NCI-H446 (cell line): ENCODE results near the gene ZC3H12A.

Experiments used
- DNase-seq, 2 experiments: peaks; one replicate each; lab custom pipeline; 2025; lab: John Stamatoyannopoulos, UW

ZC3H12A gene

DNA sequence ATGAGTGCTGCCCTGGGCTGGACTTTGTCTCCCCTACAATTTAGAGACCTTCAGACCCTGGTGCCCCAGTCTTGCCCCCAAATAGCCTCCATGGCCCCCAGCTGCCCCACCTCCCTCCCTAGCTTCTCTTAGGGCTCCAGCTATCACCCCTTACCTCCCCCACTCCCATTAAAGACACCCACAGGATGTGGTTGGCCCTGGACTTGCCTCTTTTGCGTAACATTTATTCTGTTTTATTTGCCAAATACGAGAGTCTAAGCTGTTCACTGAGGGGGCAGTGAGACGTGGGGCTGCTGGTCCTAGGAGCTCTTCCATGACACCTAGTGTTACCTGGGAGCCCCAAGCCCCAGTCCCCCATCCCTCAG lies 4.5 kb downstream of the ZC3H12A start:
- no peak for DNase-seq

DNA sequence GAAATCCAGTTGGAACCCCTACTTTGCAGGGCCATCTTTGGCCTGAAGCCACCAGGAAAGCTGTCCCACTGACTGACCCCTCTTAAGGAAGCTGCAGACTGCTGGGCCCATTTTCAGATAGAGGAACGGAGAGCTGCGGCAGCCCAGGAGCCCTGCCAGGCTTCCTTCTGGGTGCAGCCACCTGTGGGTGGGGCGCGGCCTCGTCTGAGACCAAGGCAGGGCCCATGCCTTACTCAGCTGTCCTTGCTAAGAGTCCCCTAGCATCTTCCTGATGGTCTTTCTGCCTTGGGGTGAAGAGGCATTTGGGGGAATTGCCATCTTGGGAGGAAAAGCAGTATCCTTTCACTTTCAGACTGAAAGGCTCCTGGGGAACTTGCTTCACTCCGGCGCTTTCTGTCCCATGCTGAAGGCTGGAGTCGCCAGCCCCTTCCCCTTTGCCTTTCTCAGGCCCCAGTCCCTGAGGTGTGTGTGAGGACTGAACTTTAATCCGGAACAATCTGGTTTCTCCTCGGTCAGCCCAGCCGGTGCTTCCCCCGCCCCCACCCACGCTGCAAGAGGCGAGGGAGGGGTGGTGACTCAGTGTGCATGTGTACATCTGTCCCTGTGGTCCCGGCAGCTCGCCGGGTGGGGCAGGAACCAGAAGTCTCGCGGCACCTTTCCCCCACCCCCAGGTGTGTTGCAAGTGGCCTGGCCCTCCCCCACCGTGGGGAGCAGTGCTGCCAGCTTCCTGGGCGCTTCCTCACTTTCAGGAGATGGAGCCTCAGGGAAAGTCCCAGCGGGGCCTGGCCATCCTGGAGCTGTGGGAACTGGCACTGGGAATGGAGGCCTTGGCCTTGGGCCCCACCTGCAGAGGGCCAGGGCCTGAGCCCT lies 5.1 kb downstream of the ZC3H12A start:
- DNase-seq: no peak

DNA sequence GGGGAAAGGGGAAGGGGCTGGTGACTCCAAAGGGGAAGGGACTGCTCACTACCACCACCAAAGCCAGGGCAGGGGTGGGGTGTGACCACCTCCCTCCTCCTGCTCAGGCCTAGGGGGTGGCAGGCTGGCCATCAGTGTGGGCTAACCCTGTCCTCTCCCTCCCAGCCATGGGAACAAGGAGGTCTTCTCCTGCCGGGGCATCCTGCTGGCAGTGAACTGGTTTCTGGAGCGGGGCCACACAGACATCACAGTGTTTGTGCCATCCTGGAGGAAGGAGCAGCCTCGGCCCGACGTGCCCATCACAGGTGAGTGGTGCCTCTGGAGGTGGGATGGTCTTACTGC lies 5.7 kb downstream of the ZC3H12A start:
- no peak for DNase-seq

DNA sequence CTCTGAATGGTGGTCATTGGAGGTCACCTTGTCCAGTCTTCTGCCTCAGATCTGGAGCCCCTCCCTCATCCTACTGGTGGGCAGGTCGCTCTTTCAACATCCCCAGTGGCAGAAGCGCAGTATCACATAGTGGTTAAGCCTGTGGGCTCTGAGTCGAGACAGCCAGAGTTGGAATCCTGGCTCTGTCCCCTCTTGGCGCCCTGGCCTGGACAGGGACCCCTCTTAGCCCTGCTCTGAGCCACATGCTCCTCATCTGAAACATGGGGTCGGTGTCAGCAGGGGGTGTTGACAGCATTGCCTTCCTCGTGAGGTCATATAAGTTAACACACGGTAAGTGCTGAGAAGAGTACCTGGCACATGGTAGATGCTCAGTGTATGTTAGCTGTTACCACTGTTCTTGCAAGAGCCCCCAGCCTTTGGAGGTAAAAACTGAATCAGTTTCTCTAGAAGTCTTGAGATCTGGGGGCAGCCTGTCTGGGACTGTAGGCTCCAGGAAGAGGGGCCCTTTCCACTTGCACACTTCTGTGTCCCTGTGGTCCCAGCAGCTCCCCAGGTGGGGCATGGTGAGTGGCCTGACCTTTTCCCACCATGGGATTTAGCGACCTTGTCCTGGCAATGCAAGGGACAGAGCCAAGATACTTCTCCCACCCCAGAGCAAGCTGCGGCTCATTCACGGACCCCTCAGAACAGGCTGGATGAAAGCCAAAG lies 6.4 kb downstream of the ZC3H12A start:
- DNase-seq: no peak

DNA sequence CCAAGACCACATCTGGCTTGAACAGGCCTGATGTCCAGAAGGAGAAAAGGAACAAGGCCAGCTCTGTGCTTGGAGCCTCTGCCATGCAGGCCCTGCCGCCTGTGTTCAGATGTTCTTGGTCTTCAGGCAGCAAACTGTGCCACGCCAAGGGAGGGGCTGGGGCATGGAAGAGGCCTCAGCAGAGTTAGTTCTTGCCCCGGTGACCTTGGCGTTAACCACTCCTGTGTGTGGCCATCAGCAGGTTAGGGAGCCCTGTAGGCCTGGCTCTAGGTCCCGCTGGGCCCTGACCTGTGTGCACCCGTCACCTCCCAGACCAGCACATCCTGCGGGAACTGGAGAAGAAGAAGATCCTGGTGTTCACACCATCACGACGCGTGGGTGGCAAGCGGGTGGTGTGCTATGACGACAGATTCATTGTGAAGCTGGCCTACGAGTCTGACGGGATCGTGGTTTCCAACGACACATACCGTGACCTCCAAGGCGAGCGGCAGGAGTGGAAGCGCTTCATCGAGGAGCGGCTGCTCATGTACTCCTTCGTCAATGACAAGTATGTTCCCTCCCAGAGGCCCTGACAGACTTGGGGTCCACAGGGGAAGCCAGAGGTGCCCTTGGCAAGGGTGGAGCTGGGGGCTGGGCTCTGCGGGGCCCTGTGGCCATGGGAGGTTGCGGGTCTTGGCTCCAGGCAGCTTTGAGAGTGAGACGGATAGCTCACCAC lies 7.1 kb downstream of the ZC3H12A start:
- no peak for DNase-seq

DNA sequence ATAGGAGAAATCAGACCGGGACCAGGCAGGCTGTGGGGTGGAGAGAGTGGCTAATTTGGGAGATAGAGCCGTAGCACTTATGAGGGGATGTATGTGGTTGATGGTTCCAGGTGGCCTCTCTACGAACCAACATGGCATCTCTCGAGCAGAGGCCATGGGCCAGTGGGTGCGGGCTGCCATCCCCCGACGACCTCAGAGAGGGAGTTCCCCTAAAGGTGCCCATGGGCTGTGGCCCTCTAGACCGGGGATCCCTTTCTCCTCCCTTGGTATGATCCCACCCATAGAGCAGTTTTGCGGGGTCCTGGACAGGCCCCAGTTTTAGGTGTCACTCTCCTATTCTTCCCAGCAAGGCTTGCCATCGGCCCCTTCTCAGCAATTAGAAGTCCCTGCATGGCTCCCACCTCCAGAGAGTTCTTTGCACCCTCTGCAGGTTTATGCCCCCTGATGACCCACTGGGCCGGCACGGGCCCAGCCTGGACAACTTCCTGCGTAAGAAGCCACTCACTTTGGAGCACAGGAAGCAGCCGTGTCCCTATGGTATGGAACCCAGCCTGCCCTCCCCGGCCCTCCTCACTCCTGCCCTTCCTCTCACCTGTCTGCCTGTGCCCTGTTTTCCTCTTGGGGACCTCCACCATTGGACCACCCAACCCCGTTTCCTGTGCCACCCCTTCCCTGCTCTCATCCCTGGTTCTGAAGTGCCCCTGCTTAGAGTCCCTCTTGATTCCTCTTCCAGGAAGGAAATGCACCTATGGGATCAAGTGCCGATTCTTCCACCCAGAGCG lies 7.8 kb downstream of the ZC3H12A start:
- DNase-seq: no peak

DNA sequence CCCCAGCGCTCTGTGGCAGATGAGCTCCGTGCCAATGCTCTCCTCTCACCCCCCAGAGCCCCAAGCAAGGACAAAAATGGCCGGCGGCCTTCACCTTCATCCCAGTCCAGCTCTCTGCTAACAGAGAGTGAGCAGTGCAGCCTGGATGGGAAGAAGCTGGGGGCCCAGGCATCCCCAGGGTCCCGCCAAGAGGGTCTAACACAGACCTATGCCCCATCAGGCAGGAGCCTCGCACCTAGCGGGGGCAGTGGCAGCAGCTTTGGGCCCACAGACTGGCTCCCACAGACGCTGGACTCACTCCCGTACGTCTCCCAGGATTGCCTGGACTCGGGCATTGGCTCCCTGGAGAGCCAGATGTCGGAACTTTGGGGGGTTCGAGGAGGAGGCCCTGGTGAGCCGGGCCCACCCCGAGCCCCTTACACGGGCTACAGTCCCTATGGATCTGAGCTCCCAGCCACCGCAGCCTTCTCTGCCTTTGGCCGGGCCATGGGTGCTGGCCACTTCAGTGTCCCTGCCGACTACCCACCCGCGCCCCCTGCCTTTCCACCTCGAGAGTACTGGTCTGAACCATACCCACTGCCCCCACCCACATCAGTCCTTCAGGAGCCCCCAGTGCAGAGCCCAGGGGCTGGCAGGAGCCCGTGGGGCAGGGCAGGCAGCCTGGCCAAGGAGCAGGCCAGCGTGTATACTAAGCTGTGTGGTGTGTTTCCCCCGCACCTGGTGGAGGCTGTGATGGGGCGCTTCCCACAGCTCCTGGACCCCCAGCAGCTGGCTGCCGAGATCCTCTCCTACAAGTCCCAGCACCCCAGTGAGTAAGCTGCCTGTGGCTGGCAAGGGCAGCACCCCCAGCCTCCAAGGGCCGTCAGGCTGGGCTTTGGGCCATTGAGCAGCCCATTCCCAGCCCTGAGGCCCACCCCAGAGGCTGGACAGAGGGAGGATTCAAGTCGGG lies 8.7 kb downstream of the ZC3H12A start:
- DNase-seq: no peak

DNA sequence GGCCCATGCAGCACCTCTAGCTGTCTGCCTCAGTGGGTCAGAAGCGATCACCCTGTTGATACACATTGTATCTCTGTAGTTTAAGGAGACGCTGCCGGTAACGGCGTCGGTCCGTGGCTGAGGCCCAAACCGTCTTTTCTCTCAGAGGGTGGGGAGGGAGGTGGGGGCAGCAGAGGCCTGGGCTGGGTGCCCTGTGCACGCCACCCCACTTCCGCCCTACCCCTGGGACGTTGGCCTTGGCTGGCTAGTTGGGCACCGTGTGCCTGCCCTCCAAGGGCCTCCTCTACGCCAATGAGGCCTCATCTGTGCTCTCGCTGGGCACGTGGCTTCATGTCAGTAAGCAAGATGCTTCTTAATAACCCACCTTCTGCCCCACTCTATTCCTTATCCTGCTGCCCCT lies 9.4 kb downstream of the ZC3H12A start:
- no peak for DNase-seq

DNA sequence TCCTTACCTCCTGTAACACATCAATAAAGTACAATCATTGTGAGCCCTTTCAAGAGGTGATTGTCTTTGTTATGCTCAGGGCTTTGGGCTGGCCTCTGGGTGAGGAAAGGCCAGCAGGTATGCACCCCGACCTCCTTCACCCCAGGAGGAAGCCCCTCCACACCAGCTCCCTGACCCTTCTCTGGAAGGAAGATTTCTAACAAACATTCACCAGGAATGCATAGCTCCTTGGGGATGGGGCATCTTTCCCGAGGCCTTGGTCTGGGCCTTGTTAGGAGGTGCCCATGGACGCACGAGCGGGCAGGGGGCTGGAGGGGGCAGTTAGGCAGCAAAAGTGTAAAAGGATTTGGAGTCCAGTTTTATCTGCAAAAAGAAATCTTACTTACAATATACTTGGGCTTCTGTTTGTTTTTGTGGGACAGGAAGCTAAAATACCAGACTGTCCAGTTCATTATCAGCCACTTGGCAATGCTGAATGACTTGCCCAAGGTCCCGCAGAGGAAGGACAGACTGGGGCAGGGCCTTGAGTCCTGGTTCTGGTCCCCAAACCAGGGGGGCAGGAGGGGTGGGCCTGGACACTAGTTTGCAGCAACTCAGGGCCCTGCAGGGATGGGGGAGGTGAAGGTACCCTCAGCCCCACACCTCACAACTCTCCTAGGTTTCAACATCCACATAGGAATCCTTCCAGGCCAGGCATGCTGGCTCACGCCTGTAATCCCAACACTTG lies 10.1 kb downstream of the ZC3H12A start:
- no peak for DNase-seq

DNA sequence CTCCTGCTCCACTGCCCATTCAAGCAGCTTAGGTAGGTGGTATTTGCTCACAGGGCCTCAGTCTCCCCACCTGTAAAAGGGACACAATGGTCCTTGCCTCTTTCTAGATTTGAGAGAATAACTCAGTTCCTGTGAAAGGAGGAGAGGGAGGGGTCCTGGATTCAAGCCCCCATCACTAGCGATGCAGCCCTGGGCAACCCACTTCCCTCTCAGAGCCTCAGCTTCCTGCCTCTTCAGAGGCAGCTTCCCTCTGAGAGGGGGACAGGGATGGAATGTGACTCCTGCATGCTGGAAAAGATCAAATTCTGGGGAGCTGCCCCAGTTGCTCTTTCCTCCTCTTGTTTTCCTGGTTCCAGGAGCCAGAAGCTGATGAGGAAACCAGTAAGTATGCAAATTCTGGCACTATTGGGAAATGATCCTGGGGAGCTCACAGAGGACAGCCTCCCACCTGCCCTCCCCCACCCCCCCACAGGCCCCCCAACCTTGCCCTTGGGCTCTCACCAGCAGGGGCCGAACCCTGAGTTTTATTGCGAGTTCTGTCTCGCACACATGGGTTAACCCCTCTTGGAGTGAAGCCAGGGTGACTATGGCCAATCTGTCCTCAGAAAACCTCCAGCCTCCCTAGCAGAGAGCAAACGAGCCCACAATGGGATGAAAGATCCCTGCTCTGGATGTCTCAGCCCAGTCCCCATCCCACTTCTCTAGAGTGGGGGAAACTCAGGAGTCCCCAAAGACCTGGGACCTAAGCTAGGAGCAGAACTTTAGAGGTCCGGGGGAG lies 11.7 kb downstream of the ZC3H12A start:
- peak in 1 of 2 experiments; percentile 40 for DNase-seq

DNA sequence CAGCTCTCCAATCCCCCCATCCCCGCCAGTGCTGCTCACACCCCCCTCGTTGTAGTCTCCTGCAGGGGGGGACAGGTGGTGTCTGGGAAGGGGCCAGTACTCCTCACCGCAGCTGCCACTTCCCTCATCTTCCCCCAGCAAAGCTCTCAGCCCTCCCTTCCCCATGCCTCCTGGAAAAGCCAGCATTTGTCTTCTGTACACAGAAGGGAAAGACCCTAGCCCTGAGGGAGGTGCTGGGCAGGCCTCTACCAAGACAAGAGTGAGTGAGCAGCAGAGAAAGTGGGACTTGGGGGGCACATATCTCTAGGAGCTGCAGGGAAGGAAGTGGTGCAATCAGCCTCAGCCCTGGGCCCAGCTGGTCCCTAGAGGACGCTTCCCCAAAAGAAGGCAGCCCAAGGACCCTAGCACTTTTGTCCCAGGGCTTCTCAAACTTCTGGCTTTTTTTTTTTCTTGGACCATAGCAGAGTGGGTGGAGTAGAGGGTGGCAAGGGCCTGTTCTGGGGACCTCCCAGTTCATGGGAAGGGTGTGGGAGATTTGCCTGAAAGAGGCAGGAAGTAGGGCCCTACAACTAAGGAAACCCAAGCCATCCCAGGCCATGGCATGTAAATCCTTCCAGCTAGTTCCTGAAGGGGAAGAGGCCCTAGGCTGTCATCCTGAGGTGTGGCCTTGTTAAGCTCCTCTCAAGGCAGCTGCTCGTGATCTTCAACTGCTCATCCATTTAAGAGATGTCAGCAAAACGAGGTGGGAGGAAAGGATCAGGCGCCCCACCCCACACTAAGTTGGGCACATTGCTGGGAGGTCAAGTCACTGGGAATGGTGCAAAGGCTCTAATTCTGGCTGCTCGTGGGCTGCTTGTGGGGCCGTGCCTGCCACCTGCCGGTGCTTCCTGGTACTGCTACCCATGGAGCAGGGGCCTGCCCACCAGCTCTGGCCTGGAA lies 12.6 kb downstream of the ZC3H12A start:
- peak; percentile 25 to 77 for DNase-seq

DNA sequence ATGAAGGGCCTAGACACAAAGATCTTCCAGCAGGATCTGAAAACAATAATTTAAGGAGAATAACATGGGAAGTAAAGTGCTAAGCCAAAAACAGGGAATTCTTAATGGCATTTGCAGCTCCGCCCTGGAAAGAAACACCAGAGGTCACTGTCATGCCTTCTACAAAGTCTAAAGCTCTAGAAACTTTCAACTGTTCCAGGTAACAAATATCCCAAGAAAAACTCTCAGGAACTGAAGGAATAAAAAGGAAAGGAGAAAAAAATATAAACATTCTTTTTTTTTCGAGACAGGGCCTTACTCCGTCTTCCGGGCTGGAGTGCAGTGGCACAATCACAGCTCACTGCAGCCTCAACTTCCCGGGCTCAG lies 13.2 kb downstream of the ZC3H12A start:
- no peak for DNase-seq

DNA sequence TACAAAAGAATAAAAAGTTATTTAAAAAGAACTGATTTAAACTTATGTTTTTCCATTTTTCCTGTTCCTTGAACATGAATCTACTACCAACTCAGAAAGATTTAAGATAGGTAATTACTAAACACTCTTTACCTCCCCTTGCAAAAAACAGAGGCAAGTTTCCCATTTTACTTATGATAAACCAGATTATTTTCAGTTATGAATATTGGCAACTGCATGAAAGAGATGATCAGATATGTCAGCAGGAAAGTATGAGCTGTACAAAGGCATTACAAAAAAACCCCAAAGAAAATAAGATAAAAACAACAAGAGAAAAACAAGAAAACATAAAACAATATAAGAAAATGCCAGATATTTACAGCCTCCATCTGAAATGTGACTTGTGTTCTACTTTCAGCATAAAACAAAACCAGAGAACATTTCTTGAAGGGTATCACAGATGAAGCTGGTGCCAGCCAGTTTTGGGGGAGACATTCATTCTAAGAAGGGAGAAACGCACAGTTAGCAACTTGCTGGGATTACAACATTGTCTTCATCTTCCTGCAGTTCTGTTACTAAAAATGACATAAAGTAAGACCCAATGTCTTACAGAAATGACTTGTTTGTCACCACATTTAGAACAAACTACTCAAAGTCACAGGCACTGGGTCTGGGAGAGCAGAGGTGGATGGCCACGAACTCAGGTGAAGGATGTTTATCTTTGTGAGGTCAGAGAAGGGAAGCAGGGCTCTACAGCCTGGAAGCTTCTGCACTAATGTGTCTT lies 19.1 kb downstream of the ZC3H12A start:
- DNase-seq: no peak

DNA sequence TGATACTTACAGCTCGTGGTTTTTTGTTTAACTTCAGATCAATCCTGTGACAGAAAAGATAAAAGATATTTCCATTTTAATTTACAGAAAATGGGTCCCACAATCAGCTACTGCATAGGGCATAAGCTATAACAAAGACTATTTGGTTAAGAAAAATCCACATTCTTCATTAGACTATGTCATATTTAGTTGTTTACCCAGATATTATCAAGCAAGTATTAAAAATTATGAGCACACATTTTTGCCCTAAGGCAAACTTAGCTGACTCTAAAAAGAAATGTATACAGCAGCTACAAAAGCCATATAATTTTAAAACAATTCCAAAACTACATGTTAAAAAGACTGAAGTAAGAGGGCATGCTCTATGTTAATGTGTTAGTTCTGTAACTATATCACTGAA lies 21.5 kb downstream of the ZC3H12A start:
- no peak for DNase-seq

DNA sequence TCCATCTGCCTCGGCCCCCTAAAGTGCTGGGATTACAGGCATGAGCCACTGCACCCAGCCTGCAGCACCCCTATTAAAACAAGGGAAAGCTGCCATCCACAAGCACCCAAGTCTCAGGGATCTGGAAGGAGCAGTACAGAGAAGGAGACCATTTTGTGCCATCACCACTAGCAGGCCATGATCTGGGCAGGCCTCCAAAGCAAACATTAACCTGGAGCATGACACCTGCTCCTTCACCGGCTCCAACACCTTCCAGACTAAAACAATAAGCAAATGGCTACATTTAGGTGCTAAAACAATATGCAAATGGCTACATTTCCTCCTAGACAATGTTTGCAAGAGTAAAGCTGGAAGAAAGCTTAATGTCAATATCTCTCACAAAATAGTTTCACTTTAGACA lies 23.5 kb downstream of the ZC3H12A start:
- DNase-seq: no peak

DNA sequence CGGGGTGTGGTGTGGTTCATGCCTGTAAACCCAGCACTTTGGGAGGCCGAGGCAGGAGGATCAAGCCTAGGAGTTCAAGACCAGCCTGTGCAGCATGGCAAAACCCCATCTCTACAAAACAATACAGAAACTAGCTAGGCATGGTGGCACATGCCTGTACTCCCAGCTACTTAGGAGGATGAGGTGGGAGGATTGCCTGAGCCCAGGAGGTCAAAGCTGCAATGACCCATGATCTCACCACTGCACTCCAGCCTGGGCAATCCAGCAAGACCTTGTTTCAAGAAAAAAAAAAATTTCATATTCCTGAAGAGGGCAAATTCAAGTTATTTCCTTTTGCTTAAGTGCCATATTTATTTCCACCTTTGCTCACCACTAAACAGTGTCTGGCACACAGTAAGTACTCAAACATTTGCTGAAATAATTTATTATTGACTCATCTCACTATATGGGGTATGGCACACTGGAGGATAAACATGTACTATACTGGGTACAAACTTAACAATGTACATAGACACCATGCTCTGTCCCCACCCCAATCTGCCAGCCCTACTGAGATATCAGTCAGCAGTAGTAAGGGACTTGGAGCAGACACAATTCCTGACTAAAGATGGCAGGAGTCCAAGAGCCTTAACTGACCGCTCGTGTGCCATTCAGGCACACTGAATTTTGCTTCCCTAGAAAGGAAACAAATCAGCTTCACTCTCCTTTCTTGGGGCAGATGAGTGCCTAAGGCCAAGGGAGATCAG lies 24.7 kb downstream of the ZC3H12A start:
- peak in 1 of 2 experiments; percentile 43 for DNase-seq

DNA sequence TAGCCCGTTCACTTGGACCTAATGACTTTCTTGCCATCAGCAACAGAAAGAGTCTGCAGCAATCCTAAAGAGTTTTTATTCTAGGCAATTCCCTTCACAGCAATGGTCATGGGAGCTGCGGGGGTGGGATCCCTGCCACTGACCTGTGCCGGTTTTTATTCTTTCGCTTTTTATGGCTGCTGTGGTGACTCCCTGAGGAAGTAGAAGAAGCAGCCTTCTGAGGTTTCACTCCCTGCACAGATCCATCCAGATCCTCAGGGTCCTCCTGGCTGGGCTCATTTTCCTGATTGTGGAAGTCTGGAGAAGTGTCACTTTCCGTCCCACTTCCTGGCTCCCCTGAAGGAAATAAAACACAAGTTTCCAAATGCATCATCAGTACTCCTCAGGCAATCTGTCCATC lies 27.3 kb downstream of the ZC3H12A start:
- no peak for DNase-seq
